ENCODE data around the gene MAGI1.

MAGI1 gene

DNA sequence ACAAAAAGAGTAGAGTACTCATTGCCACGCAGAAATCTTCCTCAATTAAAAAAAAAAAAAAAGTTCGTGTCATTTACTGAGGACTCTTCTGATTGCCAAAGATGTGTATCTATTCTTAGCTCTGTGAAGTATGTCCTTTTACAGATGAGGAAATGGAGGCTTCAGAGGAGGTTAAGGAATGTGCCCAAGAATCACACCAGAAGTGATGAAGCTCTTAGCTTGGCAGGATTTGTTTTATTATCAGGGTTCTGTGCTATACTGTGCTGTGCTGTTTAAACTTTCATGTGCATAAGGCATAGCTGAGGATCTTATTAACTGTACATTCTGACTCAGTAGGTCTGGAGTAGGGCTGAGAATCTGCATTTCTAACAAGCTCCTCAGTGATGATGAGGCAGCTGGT, 685.8 kb downstream of the MAGI1 start:
- no peak for DNase-seq (ENCODE audit: low read depth)
- H3K4me3 ChIP-seq (ENCODE audit: low read length), result no peak overlapping the region
- TF ChIP-seq, protein P1, sequence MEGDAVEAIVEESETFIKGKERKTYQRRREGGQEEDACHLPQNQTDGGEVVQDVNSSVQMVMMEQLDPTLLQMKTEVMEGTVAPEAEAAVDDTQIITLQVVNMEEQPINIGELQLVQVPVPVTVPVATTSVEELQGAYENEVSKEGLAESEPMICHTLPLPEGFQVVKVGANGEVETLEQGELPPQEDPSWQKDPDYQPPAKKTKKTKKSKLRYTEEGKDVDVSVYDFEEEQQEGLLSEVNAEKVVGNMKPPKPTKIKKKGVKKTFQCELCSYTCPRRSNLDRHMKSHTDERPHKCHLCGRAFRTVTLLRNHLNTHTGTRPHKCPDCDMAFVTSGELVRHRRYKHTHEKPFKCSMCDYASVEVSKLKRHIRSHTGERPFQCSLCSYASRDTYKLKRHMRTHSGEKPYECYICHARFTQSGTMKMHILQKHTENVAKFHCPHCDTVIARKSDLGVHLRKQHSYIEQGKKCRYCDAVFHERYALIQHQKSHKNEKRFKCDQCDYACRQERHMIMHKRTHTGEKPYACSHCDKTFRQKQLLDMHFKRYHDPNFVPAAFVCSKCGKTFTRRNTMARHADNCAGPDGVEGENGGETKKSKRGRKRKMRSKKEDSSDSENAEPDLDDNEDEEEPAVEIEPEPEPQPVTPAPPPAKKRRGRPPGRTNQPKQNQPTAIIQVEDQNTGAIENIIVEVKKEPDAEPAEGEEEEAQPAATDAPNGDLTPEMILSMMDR (conservative IDR thresholded peaks at IDR 0.05; ENCODE audit: low read depth, low read length), result no peak

DNA sequence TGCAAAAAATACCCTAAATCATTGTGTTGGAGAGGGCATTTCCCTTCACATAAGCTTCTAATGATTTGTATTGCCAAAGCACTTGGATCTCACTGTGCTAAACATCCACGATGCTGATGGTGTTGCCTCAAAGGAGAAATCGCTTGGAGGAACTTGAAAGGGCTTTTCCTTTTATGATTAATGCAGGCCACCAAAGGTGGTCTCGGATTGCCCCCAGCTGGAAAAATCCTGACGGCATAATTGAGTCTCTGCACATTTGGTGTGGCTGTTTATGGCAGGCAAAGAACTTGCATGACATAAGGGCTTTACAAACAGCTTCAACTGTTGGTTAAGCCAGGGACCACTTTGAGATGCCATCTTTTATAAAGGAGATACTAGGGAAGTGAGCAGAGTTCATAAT, 687.0 kb downstream of the MAGI1 start:
- no peak overlapping the region for H3K4me3 ChIP-seq (ENCODE audit: low read length)
- TF ChIP-seq, protein P1 (conservative IDR thresholded peaks at IDR 0.05; ENCODE audit: low read depth, low read length), result no peak
- DNase-seq (ENCODE audit: low read depth), result no peak

- no peak overlapping the region for H3K4me3 ChIP-seq (ENCODE audit: low read length)
- TF ChIP-seq, protein P1 (conservative IDR thresholded peaks at IDR 0.05; ENCODE audit: low read depth, low read length), result no peak
- DNase-seq (ENCODE audit: low read depth), result no peak
Measured at GRCh38 chr3:65350801-65351476, 687.8 kb downstream of the MAGI1 start.

DNA sequence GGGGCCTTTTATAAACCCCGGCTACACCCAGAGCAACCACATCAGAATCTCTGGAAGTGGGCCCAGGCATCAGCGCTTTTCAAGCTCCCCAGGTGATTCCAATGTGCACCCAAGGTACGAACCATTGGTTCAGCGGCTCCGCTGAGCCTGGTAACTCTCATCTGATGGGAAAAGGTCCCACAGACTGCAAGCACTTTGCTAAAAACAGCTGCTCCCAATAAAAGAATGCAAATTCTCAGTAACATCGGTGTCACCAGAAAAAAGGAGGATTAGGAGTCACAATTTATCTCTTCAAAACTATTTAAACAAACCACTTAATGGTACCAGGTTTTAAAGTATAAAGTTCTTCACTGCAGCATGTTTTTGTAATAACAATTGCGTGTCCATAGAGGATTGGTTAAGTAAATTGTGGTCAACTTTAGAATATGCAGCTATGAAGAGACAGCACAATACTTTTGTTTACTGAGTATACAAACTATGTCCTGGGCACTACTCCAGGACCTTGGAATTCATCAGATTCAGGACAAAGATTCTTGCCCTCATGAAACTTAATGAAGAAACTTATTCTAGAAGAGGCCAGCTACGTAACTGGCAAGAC, 690.2 kb downstream of the MAGI1 start:
- TF ChIP-seq, protein P1 (conservative IDR thresholded peaks at IDR 0.05; ENCODE audit: low read depth, low read length), result no peak
- no peak overlapping the region for H3K4me3 ChIP-seq (ENCODE audit: low read length)
- DNase-seq (ENCODE audit: low read depth), result no peak

GRCh38 chr3:65347166-65347565, 691.6 kb downstream of the MAGI1 start:
- no peak for DNase-seq (ENCODE audit: low read depth)
- H3K4me3 ChIP-seq (ENCODE audit: low read length), result no peak overlapping the region
- TF ChIP-seq, protein P1 (conservative IDR thresholded peaks at IDR 0.05; ENCODE audit: low read depth, low read length), result no peak

GRCh38 chr3:65344846-65345245, 693.9 kb downstream of the MAGI1 start:
- DNase-seq (ENCODE audit: low read depth), result no peak
- TF ChIP-seq, protein P1 (conservative IDR thresholded peaks at IDR 0.05; ENCODE audit: low read depth, low read length), result no peak
- H3K4me3 ChIP-seq (ENCODE audit: low read length), result no peak overlapping the region

DNA sequence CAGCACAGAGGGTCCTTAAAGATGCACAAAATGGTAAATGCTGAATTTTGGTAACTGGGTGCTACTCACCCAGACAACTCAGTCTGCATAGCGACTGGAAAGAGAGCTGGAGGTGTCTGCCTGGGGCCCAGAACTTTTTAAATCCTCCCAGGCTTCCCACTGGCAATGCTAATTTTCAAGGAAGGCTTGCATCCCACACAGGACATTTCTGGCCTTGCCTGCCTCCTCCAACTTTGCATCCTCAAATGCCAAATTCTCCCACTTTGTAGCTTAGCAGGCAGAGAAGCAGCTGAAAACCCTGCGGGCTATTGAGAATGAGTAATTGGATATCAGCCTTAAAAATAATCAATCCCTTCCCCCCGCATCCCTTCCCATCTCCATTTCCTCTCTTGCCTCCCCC, 694.3 kb downstream of the MAGI1 start:
- H3K4me3 ChIP-seq (ENCODE audit: low read length), result no peak overlapping the region
- TF ChIP-seq, protein P1 (conservative IDR thresholded peaks at IDR 0.05; ENCODE audit: low read depth, low read length), result no peak
- no peak for DNase-seq (ENCODE audit: low read depth)
